Measurements from ENCODE around the gene LSM4. TPM values are rescaled to one million over a fixed set of nuclear protein-coding genes. Genes with fewer than 3 reads are reported as not detected.
"Not testable (repeated sequence)": the region's sequence is repeated elsewhere in the genome, so short reads cannot be mapped to it uniquely, and the experiment has no call there.

The LSM4 gene
- total RNA-seq, 3 donors from 2014 or later, result 83.0 to 122 (median 120) TPM

DNA sequence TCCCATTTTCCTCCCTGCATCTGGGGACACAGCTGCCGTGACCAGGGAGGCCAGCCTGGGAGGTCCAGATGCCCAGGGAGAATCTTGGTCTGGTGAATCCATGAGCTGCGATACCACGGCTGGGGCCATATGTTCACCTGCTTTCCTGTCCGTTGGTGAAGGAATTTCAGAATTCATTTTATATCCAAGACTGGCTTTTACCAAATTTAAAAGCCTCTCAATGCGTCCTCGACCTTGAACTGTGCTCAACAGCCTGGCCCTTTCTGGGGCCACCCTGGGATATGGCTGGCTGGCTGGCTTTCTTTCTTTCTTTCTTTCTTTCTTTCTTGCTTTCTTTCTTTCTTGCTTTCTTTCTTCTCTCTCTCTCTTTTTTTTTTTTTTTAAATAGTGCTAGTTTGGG, 40.9 kb upstream of the LSM4 start:
- DNase-seq (ENCODE audit: low spot score in 2 of 2), result no peak
- H3K27me3 ChIP-seq, result no peaks in the 10 kb centered on the region
- no peak overlapping the region for H3K4me3 ChIP-seq
- no peaks in the 10 kb centered on the region for H3K4me1 ChIP-seq
- no peaks in the 10 kb centered on the region for H3K36me3 ChIP-seq
- TF ChIP-seq POLR2AphosphoS5 (IDR thresholded peaks at IDR 0.05), result no peak
- TF ChIP-seq, protein P1, sequence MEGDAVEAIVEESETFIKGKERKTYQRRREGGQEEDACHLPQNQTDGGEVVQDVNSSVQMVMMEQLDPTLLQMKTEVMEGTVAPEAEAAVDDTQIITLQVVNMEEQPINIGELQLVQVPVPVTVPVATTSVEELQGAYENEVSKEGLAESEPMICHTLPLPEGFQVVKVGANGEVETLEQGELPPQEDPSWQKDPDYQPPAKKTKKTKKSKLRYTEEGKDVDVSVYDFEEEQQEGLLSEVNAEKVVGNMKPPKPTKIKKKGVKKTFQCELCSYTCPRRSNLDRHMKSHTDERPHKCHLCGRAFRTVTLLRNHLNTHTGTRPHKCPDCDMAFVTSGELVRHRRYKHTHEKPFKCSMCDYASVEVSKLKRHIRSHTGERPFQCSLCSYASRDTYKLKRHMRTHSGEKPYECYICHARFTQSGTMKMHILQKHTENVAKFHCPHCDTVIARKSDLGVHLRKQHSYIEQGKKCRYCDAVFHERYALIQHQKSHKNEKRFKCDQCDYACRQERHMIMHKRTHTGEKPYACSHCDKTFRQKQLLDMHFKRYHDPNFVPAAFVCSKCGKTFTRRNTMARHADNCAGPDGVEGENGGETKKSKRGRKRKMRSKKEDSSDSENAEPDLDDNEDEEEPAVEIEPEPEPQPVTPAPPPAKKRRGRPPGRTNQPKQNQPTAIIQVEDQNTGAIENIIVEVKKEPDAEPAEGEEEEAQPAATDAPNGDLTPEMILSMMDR (IDR thresholded peaks at IDR 0.05), result no peak
- TF ChIP-seq POLR2A (IDR thresholded peaks at IDR 0.05), result no peak
- H3K9me3 ChIP-seq, result no peaks in the 10 kb centered on the region
- H3K27ac ChIP-seq, result peak overlapping the region; percentile 90
- intact Hi-C loops (cut with DNase I; ENCODE audit: low total_unique reads), result no loop called here

DNA sequence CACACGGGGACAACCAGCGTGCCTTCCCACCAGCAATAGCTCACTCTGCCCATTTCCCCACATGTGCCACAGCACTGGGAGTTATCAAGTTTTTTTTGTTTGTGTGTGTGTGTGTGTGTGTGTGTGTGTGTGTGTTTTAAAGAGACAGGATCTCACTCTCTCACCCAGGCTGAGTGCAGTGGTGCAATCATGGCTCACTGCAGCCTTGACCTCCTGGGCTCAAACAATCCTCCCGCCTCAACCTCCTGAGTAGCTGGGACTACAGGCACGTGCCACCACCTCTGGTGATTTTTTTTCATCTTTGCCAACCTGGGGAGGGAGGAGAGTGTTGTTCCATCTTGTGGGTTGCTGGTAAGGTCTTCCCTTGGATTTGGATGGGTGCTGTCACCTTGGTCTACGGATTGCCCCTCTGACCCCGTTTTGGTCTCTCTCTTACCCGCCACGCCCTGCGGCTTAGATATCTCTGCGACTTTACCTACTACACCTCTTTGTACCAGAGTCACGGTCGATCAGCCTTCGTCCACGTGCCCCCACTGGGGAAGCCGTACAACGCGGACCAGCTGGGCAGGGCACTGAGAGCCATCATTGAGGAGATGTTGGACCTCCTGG, 40.2 kb upstream of the LSM4 start:
- no peak for DNase-seq (ENCODE audit: low spot score in 2 of 2)
- intact Hi-C loops (cut with DNase I; ENCODE audit: low total_unique reads), result no loop called here
- no peaks in the 10 kb centered on the region for H3K4me1 ChIP-seq
- no peak overlapping the region for H3K4me3 ChIP-seq
- H3K27ac ChIP-seq, result peak overlapping the region; percentile 33 to 90
- H3K9me3 ChIP-seq, result no peaks in the 10 kb centered on the region
- H3K27me3 ChIP-seq, result no peaks in the 10 kb centered on the region
- TF ChIP-seq POLR2AphosphoS5 (IDR thresholded peaks at IDR 0.05) (no peak), POLR2A (IDR thresholded peaks at IDR 0.05) (no peak)
- TF ChIP-seq, protein P1 (IDR thresholded peaks at IDR 0.05), result no peak
- H3K36me3 ChIP-seq, result no peaks in the 10 kb centered on the region

DNA sequence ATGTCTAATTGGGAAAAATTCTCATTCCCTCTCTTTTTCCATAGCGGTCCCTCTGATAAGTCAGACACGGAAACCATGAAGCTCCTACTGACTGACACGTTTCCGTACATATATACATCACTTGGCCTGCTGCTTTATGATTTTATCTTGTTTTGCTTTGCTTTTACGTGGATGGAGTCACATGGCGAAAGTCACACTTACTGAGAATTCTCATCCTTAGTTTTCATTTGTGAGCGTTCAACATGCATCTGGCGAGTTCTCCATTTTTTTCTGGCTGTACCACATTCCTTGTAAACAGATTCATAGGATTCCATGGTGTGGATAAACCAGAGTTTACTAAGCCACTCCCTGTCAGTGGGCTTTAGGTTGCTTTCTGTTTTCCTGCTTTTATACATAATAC, 38.8 kb upstream of the LSM4 start:
- H3K36me3 ChIP-seq, result no peaks in the 10 kb centered on the region
- TF ChIP-seq POLR2AphosphoS5 (IDR thresholded peaks at IDR 0.05), result no peak
- TF ChIP-seq POLR2A (IDR thresholded peaks at IDR 0.05), result no peak
- TF ChIP-seq, protein P1 (IDR thresholded peaks at IDR 0.05), result no peak
- H3K27ac ChIP-seq, result no peak overlapping the region
- H3K4me3 ChIP-seq, result no peak overlapping the region
- DNase-seq (ENCODE audit: low spot score in 2 of 2), result no peak
- H3K9me3 ChIP-seq, result no peaks in the 10 kb centered on the region
- H3K4me1 ChIP-seq, result no peaks in the 10 kb centered on the region
- no peaks in the 10 kb centered on the region for H3K27me3 ChIP-seq
- intact Hi-C loops (cut with DNase I; ENCODE audit: low total_unique reads), result no loop called here

DNA sequence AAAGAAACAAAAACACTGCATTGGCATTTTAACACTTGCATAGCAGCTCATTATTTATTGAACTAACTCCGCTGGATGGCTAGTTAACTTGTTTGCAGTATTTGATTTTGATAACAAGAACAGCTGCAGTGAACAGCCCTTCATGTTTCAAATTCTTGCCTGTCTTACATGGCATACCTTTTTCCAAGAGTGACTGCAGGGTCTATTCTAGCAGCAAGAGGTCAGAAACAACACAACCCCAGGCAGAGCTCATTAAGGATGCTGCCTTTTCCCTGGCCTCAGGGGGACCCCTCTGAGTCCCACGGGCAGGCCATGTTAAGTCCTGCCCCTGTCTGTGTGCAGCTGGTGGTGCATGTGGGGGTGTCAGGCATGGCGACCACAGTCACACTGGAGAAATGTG, 34.2 kb upstream of the LSM4 start:
- no peaks in the 10 kb centered on the region for H3K36me3 ChIP-seq
- no peaks in the 10 kb centered on the region for H3K9me3 ChIP-seq
- H3K27ac ChIP-seq, result no peak overlapping the region
- no peak overlapping the region for H3K4me3 ChIP-seq
- intact Hi-C loops (cut with DNase I; ENCODE audit: low total_unique reads), result no loop called here
- no peaks in the 10 kb centered on the region for H3K27me3 ChIP-seq
- DNase-seq (ENCODE audit: low spot score in 2 of 2), result no peak
- TF ChIP-seq, protein P1 (IDR thresholded peaks at IDR 0.05), result no peak
- TF ChIP-seq POLR2A (IDR thresholded peaks at IDR 0.05) (no peak), POLR2AphosphoS5 (IDR thresholded peaks at IDR 0.05) (no peak)
- H3K4me1 ChIP-seq, result no peaks in the 10 kb centered on the region

DNA sequence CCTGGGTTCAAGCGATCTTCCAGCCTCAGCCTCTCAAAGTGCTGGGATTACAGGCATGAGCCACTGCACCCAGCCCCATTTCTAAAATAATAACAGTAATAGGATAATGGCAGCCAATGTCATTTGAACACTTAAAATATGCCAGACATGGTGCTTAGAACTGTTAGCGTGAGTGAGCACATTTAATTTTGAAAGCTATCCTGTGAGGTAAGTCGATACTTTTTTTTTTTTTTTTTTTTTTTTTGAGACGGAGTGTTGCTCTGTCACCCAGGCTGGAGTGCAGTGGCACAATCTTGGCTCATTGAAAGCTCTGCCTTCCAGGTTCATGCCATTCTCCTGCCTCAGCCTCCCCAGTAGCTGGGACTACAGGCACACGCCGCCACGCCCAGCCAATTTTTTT, 31.9 kb upstream of the LSM4 start:
- intact Hi-C loops (cut with DNase I; ENCODE audit: low total_unique reads); H3K4me3 ChIP-seq; DNase-seq (ENCODE audit: low spot score in 2 of 2); H3K36me3 ChIP-seq; H3K27ac ChIP-seq; H3K27me3 ChIP-seq; H3K9me3 ChIP-seq; H3K4me1 ChIP-seq: not testable (repeated sequence)
